CD8-positive, alpha-beta memory T cell (primary cell): ENCODE measurements around the gene NIN. TPM values are rescaled to one million over a fixed set of nuclear protein-coding genes. Genes with fewer than 3 reads are reported as not detected.
"Not testable (repeated sequence)": the region's sequence is repeated elsewhere in the genome, so short reads cannot be mapped to it uniquely, and the experiment has no call there.

ENCODE experiments used
- CTCF ChIA-PET: fragments of 350-600 bp; sonication (Branson Sonifier 250); formaldehyde crosslinking; loops from one replicate; lab custom pipeline; 2021; ENCODE audit warnings: antibody characterized with exemption; lab: Charles Lee
- POLR2A ChIA-PET: fragments of 350-600 bp; sonication (Branson Sonifier 250); formaldehyde crosslinking; loops from one replicate; lab custom pipeline; 2021; ENCODE audit warnings: antibody characterized with exemption; lab: Charles Lee
- DNase-seq, 5 donors: peaks; one replicate each; pipeline versions ENCODE4 v3.0.0 to v3.0.0-alpha.2; 2020 to 2022; ENCODE audit warnings: mixed read lengths in 1 of 5
- H3K27ac ChIP-seq: one replicate; pipeline ENCODE4 v1.7.0; 2013; ENCODE audit warnings: low read depth, mild to moderate bottlenecking, low read length, moderate library complexity
- H3K27me3 ChIP-seq: 2 replicates; pipeline ENCODE4 v1.7.0; 2013; ENCODE audit warnings: low read length, mild to moderate bottlenecking; ENCODE audit not compliant: insufficient read depth, poor library complexity, severe bottlenecking
- H3K36me3 ChIP-seq: 2 replicates; pipeline ENCODE4 v1.7.0; 2013; ENCODE audit warnings: mild to moderate bottlenecking, low read length, moderate library complexity; ENCODE audit not compliant: insufficient read depth
- H3K4me1 ChIP-seq: 2 replicates; pipeline ENCODE4 v1.7.0; 2013; ENCODE audit warnings: mild to moderate bottlenecking, low read length, moderate library complexity; ENCODE audit not compliant: insufficient read depth
- H3K4me3 ChIP-seq: 2 replicates; pipeline ENCODE4 v1.7.0; 2013; ENCODE audit warnings: mild to moderate bottlenecking, low read length
- H3K9me3 ChIP-seq: 2 replicates; pipeline ENCODE4 v1.7.0; 2013; ENCODE audit warnings: mild to moderate bottlenecking, low read length
- H3K27ac Mint-ChIP-seq, 8 donors: one replicate each; pipeline ENCODE4 v1.8.0; 2020 to 2021; ENCODE audit warnings: mixed read lengths in 8 of 8, mild to moderate bottlenecking in 6 of 8, inconsistent platforms in 3 of 8, moderate library complexity in 3 of 8
- H3K27me3 Mint-ChIP-seq, 2 donors: one replicate each; pipeline ENCODE4 v1.8.0; 2020 to 2021; ENCODE audit warnings: mixed read lengths in 2 of 2, mild to moderate bottlenecking in 1 of 2, moderate library complexity in 1 of 2
- H3K36me3 Mint-ChIP-seq, 3 donors: one replicate each; pipeline ENCODE4 v1.8.0; 2020 to 2021; ENCODE audit warnings: mixed read lengths in 3 of 3, inconsistent platforms in 1 of 3, mild to moderate bottlenecking in 1 of 3
- H3K4me1 Mint-ChIP-seq, 3 donors: one replicate each; pipeline ENCODE4 v1.8.0; 2020 to 2021; ENCODE audit warnings: mixed read lengths in 3 of 3, inconsistent platforms in 1 of 3, mild to moderate bottlenecking in 1 of 3
- H3K4me3 Mint-ChIP-seq, 7 donors: one replicate each; pipeline ENCODE4 v1.8.0; 2020 to 2021; ENCODE audit warnings: mixed read lengths in 7 of 7, mild to moderate bottlenecking in 6 of 7, moderate library complexity in 4 of 7, inconsistent platforms in 2 of 7
- H3K9me3 Mint-ChIP-seq, 5 donors: one replicate each; pipeline ENCODE4 v1.8.0; 2020 to 2022; ENCODE audit warnings: mixed read lengths in 5 of 5, mild to moderate bottlenecking in 3 of 5, moderate library complexity in 2 of 5, inconsistent platforms in 1 of 5
- polyA plus RNA-seq: library from polyadenylated mRNA; unstranded; fragments of 300-500 nt; fragmentation: Illumina TruSeq; gene quantifications from one replicate; pipeline ENCODE4 v1.2.3, GENCODE V29; 2021
- total RNA-seq, 2 experiments: library from RNA; stranded (reverse); gene quantifications; one replicate each; pipeline ENCODE4 v1.2.3, GENCODE V29; 2021

NIN gene
- total and polyA plus RNA-seq, 3 experiments from 2014 or later, result 64.3 to 77.8 (median 73.8) TPM

- H3K36me3 Mint-ChIP-seq, result peaks cover 9 to 44% (median 13%) of the 10 kb centered on the region in 3 donors
- H3K36me3 ChIP-seq, H3K4me3 Mint-ChIP-seq, POLR2A ChIA-PET, H3K27ac ChIP-seq, H3K27me3 Mint-ChIP-seq, H3K4me3 ChIP-seq, DNase-seq, H3K9me3 ChIP-seq, H3K9me3 Mint-ChIP-seq, H3K27me3 ChIP-seq: not testable (repeated sequence)
- peak overlapping the region in 6 of 8 donors; percentile 6 to 87 (median 78) for H3K27ac Mint-ChIP-seq
- peaks cover 63 to 75% (median 73%) of the 10 kb centered on the region in 3 donors for H3K4me1 Mint-ChIP-seq
- CTCF ChIA-PET, result interaction anchor here (1.5 to 2.3 kb wide), 2 partner anchors 12 to 30 kb away, joined by 3 to 5 read pairs; no protein-coding TSS in a partner anchor
- peaks cover 66% of the 10 kb centered on the region for H3K4me1 ChIP-seq
Observed at GRCh38 chr14:50815526-50815925, 15.4 kb downstream of the NIN start.

DNA sequence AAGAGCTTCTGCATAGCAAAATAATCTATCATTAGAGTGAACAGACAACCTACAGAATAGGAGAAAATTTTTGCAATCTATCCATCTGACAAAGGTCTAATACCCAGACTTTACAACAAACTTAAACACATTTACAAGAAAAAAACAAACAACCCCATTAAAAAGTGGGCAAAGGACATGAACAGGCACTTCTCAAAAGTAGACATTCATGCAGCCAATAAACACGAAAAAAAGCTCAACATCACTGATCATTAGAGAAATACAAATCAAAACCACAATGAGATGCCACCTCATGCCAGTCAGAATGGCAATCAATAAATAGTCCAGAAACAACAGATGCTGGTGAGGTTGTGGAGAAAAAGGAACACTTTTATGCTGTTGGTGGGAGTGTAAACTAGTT lies 15.9 kb downstream of the NIN start:
- H3K9me3 Mint-ChIP-seq, H3K27me3 ChIP-seq, POLR2A ChIA-PET, H3K4me3 ChIP-seq, H3K27me3 Mint-ChIP-seq, H3K9me3 ChIP-seq, H3K27ac ChIP-seq, H3K36me3 ChIP-seq, DNase-seq: not testable (repeated sequence)
- CTCF ChIA-PET, result interaction anchor here (1.5 to 2.3 kb wide), 2 partner anchors 13 to 30 kb away, joined by 3 to 5 read pairs; no protein-coding TSS in a partner anchor
- Mint-ChIP-seq H3K27ac (peak overlapping the region; percentile 15 to 93 (median 82)), H3K36me3 (peaks cover 9 to 39% (median 13%) of the 10 kb centered on the region in 3 donors), H3K4me1 (peaks cover 59 to 73% (median 70%) of the 10 kb centered on the region in 3 donors), H3K4me3 (peak overlapping the region in 1 of 7 donors; percentile 7)
- H3K4me1 ChIP-seq, result peaks cover 64% of the 10 kb centered on the region

DNA sequence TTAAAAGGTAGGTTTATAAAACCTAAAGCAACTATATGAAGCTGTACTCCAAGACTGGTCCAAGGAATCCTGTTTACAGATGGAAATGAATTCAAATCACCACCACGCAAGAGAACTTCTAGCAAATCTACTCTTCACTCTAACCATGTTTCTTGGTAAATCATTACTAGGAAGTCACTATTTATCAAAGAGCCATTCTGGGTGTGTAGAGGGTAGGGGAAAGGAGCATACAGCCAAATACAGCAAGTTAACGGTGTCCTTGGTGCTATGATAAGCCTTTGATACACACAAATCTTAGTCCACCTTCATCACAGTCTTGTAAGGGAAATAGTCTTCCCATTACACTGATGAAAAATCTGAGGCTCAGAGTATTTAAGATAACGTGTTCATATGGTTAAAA lies 16.8 kb downstream of the NIN start:
- ChIA-PET CTCF (interaction anchor here (1.1 to 2.3 kb wide), 3 partner anchors 14 to 46 kb away, joined by 3 to 5 read pairs (median 3); no protein-coding TSS in a partner anchor), POLR2A (interaction anchor here (1.0 kb wide), 1 partner anchor 37 kb away, joined by 3 read pairs; no protein-coding TSS in a partner anchor)
- Mint-ChIP-seq H3K4me3 (peak overlapping the region; percentile 8 to 57 (median 40)), H3K4me1 (peaks cover 54 to 71% (median 70%) of the 10 kb centered on the region in 3 donors), H3K9me3 (no peaks in the 10 kb centered on the region), H3K27ac (peak overlapping the region; percentile 25 to 93 (median 82)), H3K27me3 (peaks cover 0 to 3% of the 10 kb centered on the region in 2 donors), H3K36me3 (peaks cover 9 to 39% (median 12%) of the 10 kb centered on the region in 3 donors)
- DNase-seq, result no peak
- Histone ChIP-seq H3K27me3 (no peaks in the 10 kb centered on the region), H3K4me3 (peak overlapping the region; percentile 41), H3K36me3 (no peaks in the 10 kb centered on the region), H3K9me3 (no peaks in the 10 kb centered on the region), H3K27ac (no peak overlapping the region), H3K4me1 (peaks cover 57% of the 10 kb centered on the region)

GRCh38 chr14:50813544-50813863 lies 17.5 kb downstream of the NIN start:
- no peaks in the 10 kb centered on the region for H3K27me3 ChIP-seq
- no peaks in the 10 kb centered on the region for H3K9me3 Mint-ChIP-seq
- H3K36me3 Mint-ChIP-seq, result peaks cover 8 to 40% (median 11%) of the 10 kb centered on the region in 3 donors
- no peaks in the 10 kb centered on the region for H3K36me3 ChIP-seq
- H3K4me3 ChIP-seq, result peak overlapping the region; percentile 44
- no peak overlapping the region for H3K27ac ChIP-seq
- CTCF ChIA-PET, result interaction anchor here (1.1 to 1.7 kb wide), 3 partner anchors 9 to 47 kb away, joined by 3 to 4 read pairs (median 3); no protein-coding TSS in a partner anchor
- peaks cover 52 to 72% (median 65%) of the 10 kb centered on the region in 3 donors for H3K4me1 Mint-ChIP-seq
- peak overlapping the region; percentile 35 to 90 (median 85) for H3K4me3 Mint-ChIP-seq
- H3K9me3 ChIP-seq, result no peaks in the 10 kb centered on the region
- H3K27ac Mint-ChIP-seq, result peak overlapping the region; percentile 73 to 98 (median 90)
- POLR2A ChIA-PET, result interaction anchor here (1.0 kb wide), 1 partner anchor 36 kb away, joined by 3 read pairs; no protein-coding TSS in a partner anchor
- H3K4me1 ChIP-seq, result peaks cover 53% of the 10 kb centered on the region
- DNase-seq, result peak in 2 of 5 donors; percentile 49 to 72
- H3K27me3 Mint-ChIP-seq, result peaks cover 0 to 3% of the 10 kb centered on the region in 2 donors

DNA sequence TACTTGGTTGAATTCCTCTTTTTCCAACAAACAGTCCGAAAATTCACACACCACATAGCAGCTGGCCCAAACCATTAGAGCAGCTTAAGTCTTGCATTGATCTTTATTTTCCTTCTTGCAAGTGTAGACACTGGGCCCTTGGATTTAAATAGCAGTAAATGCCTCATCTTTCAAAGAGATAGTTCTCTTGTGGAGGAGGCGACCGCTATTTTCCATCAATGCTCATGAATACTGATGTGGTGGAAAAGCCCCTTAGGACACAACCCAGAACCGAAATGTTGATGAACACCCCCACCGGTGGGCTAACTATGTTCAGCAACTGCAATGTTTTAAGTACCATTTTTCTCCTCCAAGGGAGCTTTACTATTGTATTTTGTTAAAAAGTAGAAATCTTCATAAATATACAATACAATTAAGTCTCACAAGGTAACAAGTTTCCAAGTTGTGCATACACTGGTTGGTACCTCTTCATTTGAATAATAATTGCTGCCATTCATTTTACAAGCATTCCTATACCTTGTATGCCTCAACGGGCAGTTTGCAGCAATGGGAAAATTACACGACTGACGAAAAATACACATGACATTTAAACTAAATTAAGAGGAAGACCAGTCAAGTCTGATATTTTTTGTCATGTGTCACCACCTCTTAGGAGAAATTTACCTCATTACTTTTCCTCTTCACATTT lies 18.0 kb downstream of the NIN start:
- Histone ChIP-seq H3K27me3 (no peaks in the 10 kb centered on the region), H3K4me3 (peak overlapping the region; percentile 44), H3K36me3 (no peaks in the 10 kb centered on the region), H3K4me1 (peaks cover 56% of the 10 kb centered on the region), H3K27ac (no peak overlapping the region), H3K9me3 (no peaks in the 10 kb centered on the region)
- Mint-ChIP-seq H3K4me3 (peak overlapping the region; percentile 35 to 90 (median 85)), H3K4me1 (peaks cover 50 to 72% (median 62%) of the 10 kb centered on the region in 3 donors), H3K9me3 (no peaks in the 10 kb centered on the region), H3K27ac (peak overlapping the region; percentile 74 to 98 (median 90)), H3K27me3 (peaks cover 0 to 3% of the 10 kb centered on the region in 2 donors), H3K36me3 (peaks cover 8 to 38% (median 11%) of the 10 kb centered on the region in 3 donors)
- ChIA-PET CTCF (interaction anchor here (1.1 to 1.7 kb wide), 5 partner anchors 10 to 47 kb away, joined by 3 to 4 read pairs (median 3); no protein-coding TSS in a partner anchor), POLR2A (interaction anchor here (1.0 to 1.1 kb wide), 2 partner anchors 15 to 36 kb away, joined by 3 read pairs; no protein-coding TSS in a partner anchor)
- DNase-seq, result no peak

DNA sequence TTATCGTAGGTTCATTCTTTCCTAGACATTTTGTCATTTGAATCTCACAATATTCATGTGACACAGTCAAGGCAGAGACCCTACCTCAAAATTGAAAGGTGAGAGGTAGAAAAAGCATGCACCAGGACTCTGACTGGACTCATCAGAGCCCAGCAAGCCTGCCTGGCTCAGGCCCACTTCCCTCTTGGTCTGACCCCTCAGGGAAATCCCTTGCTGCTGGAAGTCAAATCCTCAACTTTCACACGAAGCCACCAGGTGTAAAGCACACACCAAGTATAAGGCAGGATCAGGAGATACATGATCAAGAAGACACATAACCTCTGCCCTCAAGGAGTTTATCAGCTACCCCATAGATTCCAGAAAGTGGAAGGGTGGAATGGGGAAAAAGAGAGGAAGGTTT lies 18.8 kb downstream of the NIN start:
- no peak for DNase-seq
- H3K27me3 Mint-ChIP-seq, result peaks cover 0 to 3% of the 10 kb centered on the region in 2 donors
- peaks cover 62% of the 10 kb centered on the region for H3K4me1 ChIP-seq
- no peaks in the 10 kb centered on the region for H3K9me3 Mint-ChIP-seq
- peaks cover 56 to 79% (median 69%) of the 10 kb centered on the region in 3 donors for H3K4me1 Mint-ChIP-seq
- no peaks in the 10 kb centered on the region for H3K27me3 ChIP-seq
- H3K4me3 ChIP-seq, result no peak overlapping the region
- peak overlapping the region; percentile 63 to 98 (median 82) for H3K27ac Mint-ChIP-seq
- H3K36me3 ChIP-seq, result no peaks in the 10 kb centered on the region
- no peaks in the 10 kb centered on the region for H3K9me3 ChIP-seq
- H3K27ac ChIP-seq, result no peak overlapping the region
- peaks cover 8 to 44% (median 14%) of the 10 kb centered on the region in 3 donors for H3K36me3 Mint-ChIP-seq
- CTCF ChIA-PET, result interaction anchor here (1.2 to 1.7 kb wide), 6 partner anchors 11 to 48 kb away, joined by 3 to 5 read pairs (median 4); no protein-coding TSS in a partner anchor
- H3K4me3 Mint-ChIP-seq, result peak overlapping the region in 6 of 7 donors; percentile 32 to 80 (median 58)
- POLR2A ChIA-PET, result interaction anchor here (1.1 kb wide), 1 partner anchor 15 kb away, joined by 3 read pairs; no protein-coding TSS in a partner anchor

DNA sequence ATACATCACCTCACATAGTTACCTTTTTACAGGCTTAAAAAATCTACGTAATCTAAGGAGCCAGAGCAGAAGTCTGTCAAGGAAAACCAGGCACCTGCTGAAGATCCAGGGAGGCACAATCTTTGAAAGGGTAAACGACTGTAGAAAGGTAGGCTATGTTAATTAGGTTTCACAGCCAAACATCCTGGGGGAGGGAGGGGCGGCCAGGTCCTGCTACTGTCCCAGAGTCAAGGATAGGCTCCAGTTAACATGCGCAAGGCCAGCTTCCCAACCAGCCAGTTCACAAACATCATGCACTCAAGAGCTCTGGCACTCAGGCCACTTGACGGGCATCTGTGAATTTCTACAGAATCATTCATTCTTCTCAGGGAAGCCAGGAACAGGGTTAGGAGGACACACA lies 22.9 kb downstream of the NIN start:
- no peaks in the 10 kb centered on the region for H3K27me3 ChIP-seq
- ChIA-PET POLR2A (interaction anchor here (1.6 kb wide), 1 partner anchor 14 kb away, joined by 3 read pairs; no protein-coding TSS in a partner anchor), CTCF (interaction anchor here (1.0 to 3.3 kb wide), 6 partner anchors 9 to 52 kb away, joined by 3 to 10 read pairs (median 4); no protein-coding TSS in a partner anchor)
- no peaks in the 10 kb centered on the region for H3K27me3 Mint-ChIP-seq
- no peak overlapping the region for H3K27ac ChIP-seq
- peaks cover 40 to 77% (median 64%) of the 10 kb centered on the region in 3 donors for H3K4me1 Mint-ChIP-seq
- H3K9me3 Mint-ChIP-seq, result no peaks in the 10 kb centered on the region
- no peaks in the 10 kb centered on the region for H3K9me3 ChIP-seq
- H3K36me3 Mint-ChIP-seq, result peaks cover 0 to 57% (median 25%) of the 10 kb centered on the region in 3 donors
- H3K4me1 ChIP-seq, result peaks cover 42% of the 10 kb centered on the region
- H3K4me3 Mint-ChIP-seq, result peak overlapping the region in 1 of 7 donors; percentile 48
- no peak for DNase-seq
- peak overlapping the region in 3 of 8 donors; percentile 32 to 48 (median 46) for H3K27ac Mint-ChIP-seq
- H3K4me3 ChIP-seq, result no peak overlapping the region
- peaks cover 19% of the 10 kb centered on the region for H3K36me3 ChIP-seq
